Hepatic stellate cell (primary cell): ENCODE measurements around the gene C20orf144.

Source experiments
- DNase-seq: peaks from one replicate; pipeline ENCODE4 v3.0.0; 2011; ENCODE audit warnings: low spot score

The C20orf144 gene

GRCh38 chr20:33650111-33650752, 11.9 kb upstream of the C20orf144 start:
- no peak for DNase-seq

- no peak for DNase-seq
These were observed 11.2 kb upstream of the C20orf144 start for GRCh38 chr20:33650753-33651561.

- no peak for DNase-seq
These were observed 10.5 kb upstream of the C20orf144 start for GRCh38 chr20:33651562-33652048.

- peak; percentile 84 for DNase-seq
These were observed 8.8 kb upstream of the C20orf144 start for GRCh38 chr20:33653218-33653899.

- DNase-seq = no peak
These were observed 8.1 kb upstream of the C20orf144 start for GRCh38 chr20:33653900-33654596.

GRCh38 chr20:33654680-33655161, 7.4 kb upstream of the C20orf144 start:
- DNase-seq = no peak

- no peak for DNase-seq
These were observed 7.0 kb upstream of the C20orf144 start for GRCh38 chr20:33655164-33655563.

- DNase-seq = peak; percentile 2
These were observed 5.9 kb upstream of the C20orf144 start for GRCh38 chr20:33656010-33656782.

DNA sequence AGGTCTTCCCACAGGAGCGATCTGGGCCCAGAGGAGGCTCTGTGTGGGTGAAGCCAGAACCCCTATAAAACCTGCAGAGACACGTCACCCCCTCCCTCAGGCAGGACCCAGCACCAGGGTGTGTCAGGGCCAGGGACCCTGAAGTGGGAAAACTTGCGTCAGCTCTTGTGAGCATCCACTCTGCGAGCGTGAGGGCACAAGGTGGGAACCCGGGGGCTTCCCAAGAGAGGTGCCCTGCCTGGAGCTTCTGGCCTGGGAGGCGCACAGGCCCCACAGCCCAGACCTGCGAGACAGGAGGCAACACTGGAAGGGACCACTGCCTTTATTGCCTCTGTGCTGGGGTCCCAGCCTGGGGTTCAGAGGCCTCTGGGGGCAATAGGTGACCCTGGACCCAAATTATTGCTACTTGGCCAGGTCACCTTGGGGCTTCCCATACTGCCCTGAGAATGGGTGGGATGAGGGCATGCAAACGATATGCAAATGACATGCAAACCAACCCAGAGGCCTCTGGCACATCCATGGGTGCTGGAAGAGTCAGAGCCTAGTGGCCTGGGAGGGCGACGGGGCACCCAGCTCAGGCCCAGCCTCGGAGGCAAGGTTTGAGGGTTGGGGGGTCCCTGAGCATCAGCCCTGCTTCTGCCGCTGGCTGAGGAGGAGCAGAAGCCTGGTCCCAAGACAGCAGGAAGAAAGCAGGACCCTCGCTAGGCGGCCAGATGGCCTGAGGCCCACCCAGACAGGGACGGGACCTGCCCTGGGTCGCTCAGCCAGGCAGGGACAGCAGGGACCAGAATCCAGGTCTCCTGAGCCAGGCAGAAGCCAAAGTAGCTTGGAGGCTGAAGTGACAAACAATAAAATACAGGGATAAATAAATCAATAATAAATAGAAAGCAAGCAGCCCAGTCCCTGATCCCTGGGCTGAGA, 5.1 kb upstream of the C20orf144 start:
- DNase-seq = no peak

DNA sequence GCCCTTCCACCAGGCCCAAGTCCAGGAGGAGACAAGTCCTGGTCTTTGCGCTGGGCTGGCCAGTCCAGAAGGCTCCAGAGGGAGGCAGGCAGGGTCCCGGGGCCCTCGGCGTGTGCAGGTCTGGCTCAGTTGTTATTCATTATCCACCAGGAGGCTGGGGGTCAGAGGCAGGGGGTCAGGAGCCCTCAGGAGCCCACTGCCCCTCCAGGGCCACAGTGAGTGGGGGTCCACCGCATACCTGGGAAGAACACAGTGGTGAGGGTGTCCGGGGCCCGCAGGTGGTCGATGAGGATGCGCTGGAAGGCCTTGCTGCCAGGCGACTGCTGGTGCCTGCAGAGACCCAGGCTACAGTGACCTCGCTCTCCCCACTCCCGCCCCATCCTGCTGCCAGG, 4.4 kb upstream of the C20orf144 start:
- no peak for DNase-seq

DNA sequence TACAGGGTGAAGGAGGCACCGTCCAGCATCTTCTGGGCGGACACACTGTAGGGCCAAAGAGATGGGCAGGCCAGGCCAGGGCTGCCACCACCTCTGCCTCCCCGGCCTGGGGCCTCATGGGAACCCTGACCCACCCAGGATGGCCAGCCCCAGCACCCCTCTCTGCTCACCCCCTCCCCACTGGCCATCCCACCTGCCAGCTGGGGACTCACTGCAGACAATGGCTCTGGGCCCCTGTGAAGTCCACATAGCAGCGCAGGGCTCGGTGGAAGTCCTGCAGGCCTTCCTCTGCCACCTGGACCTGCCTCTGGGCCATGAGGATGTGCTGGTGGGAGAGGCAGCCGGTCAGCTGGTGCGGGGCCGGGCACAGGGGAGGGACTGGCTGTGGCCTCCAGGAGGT, 3.6 kb upstream of the C20orf144 start:
- no peak for DNase-seq

DNA sequence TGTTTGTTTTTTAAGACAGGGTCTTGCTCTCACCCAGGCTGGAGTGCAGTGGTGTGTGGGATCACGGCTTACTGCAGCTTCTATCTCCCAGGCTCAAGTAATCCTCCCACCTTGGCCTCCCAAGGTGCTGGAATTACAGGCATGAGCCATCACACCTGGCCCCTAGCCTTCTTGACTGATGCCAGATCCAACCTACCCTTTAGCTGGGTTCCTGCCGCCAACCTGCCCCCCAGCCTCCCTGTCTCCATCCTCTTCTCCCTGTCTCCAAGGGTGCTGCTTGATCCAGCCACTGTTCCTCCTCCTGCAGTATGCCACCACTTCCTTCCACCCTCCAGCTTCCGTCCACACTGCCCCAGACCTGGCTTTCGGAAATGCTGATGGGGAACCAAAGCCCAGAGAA, 3.2 kb upstream of the C20orf144 start:
- DNase-seq = no peak

GRCh38 chr20:33659341-33660034, 2.6 kb upstream of the C20orf144 start:
- DNase-seq = no peak

DNA sequence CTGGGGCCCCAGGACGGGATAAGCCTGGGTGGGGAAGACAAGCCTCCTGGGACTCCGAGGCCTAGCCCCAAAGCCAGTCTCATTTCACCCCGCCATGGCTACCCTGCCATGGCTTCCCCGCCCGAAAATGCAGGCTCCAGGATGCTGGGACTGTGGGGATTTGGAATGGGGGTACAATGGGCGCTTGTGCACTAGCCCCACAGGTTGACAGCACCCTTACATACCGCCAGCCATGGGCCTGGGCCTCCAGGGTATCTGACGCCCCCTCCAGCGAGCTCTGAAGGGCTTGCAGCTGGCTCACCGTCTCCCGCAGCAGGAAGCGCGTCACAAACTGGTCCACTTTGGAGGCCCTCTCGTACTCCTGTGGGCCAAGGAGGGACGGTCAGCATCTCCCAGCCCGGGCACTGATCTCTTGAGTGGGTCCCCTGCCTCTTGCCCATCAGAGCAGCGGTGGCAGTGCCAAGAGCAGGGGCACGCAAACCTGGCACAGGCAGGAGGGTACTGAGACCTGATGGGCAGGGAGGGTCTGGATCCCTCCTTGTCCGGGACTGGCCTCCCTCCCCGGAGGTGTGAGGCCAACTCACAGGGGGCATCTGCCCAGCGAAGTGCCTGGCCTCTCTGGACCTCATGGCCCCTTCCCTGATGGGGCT, 2.0 kb upstream of the C20orf144 start:
- no peak for DNase-seq

- no peak for DNase-seq
These were observed 1.5 kb upstream of the C20orf144 start for GRCh38 chr20:33660685-33661058.

GRCh38 chr20:33663161-33664084, 1.3 kb downstream of the C20orf144 start:
- DNase-seq = peak; percentile 88

DNA sequence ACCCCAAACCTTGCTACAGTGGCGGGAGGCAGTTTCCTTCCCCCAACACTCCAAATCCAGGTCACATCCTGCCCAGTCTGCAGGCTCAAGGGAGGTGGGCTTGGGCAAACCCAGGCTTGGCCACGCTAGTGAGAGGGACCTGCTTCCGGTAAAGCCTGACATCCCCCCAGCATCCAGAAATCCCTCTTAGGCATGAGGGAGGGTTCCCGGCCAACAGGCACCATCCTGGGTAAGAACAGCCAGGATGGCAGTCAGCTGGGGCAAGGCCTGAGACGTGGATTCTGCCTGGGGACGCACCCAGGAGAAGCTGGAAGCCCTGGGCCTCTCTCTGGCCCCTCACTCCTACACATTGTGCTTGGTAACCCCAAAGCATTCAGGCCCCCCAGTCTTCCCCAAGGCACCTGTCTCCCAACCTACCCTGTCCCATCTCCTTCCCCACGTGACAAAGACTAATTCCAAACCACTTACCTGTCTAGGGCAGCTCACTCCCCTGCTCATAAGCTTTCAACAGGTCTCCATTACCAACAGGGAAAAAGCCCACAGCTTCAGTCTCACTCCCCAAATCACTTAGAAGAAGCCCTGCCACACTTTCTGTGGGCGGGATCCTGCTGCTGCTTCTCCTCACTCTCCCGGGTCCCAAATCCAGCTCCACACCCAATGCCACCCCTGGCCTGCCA, 2.1 kb downstream of the C20orf144 start:
- DNase-seq = no peak
